NT2/D1 (cell line): ENCODE results near the gene FKRP.

Experiments used
- DNase-seq: peaks from one replicate; pipeline ENCODE4 v3.0.0-alpha.2; 2011; ENCODE audit warnings: low read depth, low spot score
- H3K27me3 ChIP-seq: 2 replicates; pipeline ENCODE4 v1.6.0; 2011; ENCODE audit warnings: mild to moderate bottlenecking; ENCODE audit not compliant: insufficient read length, insufficient read depth
- H3K36me3 ChIP-seq: 2 replicates; pipeline ENCODE4 v1.6.1; 2011; ENCODE audit warnings: mild to moderate bottlenecking, low read length, mixed read lengths; ENCODE audit not compliant: insufficient read depth, insufficient read length
- H3K4me1 ChIP-seq: 2 replicates; pipeline ENCODE4 v1.5.1; 2011; ENCODE audit not compliant: insufficient read depth, insufficient read length
- H3K4me3 ChIP-seq: 2 replicates; pipeline ENCODE4 v1.5.1; 2011; ENCODE audit warnings: low read depth; ENCODE audit not compliant: insufficient read length
- H3K9ac ChIP-seq: 2 replicates; pipeline ENCODE4 v1.6.0; 2011; ENCODE audit warnings: low read depth; ENCODE audit not compliant: insufficient read length
- H3K9me3 ChIP-seq: 2 replicates; pipeline ENCODE4 v1.5.1; 2011; ENCODE audit warnings: mild to moderate bottlenecking, low read length; ENCODE audit not compliant: insufficient read depth
- SUZ12 ChIP-seq: IDR thresholded peaks from 2 replicates; pipeline ENCODE4 v1.6.1; 2011; ENCODE audit not compliant: insufficient read length, insufficient read depth; ENCODE audit errors: extremely low read depth
- YY1 ChIP-seq: IDR thresholded peaks from 2 replicates; pipeline ENCODE4 v1.6.1; 2011; ENCODE audit not compliant: insufficient read length, insufficient read depth
- ZNF274 ChIP-seq: IDR thresholded peaks from 2 replicates; pipeline ENCODE4 v1.6.1; 2011; ENCODE audit warnings: mild to moderate bottlenecking, low read depth, low read length

Gene FKRP

DNA sequence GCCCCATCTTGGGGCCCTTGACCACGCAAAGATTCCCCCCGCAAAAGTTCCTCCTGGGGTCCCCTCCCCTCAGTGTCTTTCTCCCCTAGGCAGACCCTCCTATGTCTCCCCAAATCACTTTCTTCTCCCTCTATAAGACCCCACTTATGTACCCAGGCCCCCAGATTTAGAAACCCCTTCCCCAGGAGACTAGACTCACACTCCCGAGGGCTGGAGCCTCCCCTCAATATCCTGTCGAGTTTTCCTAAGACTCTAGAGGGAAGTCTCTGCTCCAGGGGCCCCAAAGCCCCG lies 41.1 kb downstream of the FKRP start:
- DNase-seq = no peak
- peaks cover 14% of the 10 kb centered on the region for H3K4me1 ChIP-seq
- peaks cover 38% of the 10 kb centered on the region for H3K36me3 ChIP-seq
- no peaks in the 10 kb centered on the region for H3K27me3 ChIP-seq
- TF ChIP-seq SUZ12 (no peak), YY1 (no peak), ZNF274 (no peak)
- peak overlapping the region; percentile 90 for H3K4me3 ChIP-seq
- H3K9ac ChIP-seq = peak overlapping the region; percentile 97
- H3K9me3 ChIP-seq = no peaks in the 10 kb centered on the region

- peak overlapping the region; percentile 90 for H3K4me3 ChIP-seq
- no peak for TF ChIP-seq ZNF274
- TF ChIP-seq SUZ12 = no peak
- no peak for TF ChIP-seq YY1
- H3K9me3 ChIP-seq = no peaks in the 10 kb centered on the region
- H3K9ac ChIP-seq = peak overlapping the region; percentile 97
- peaks cover 34% of the 10 kb centered on the region for H3K36me3 ChIP-seq
- H3K4me1 ChIP-seq = peaks cover 14% of the 10 kb centered on the region
- no peaks in the 10 kb centered on the region for H3K27me3 ChIP-seq
- no peak for DNase-seq
These were observed 41.7 kb downstream of the FKRP start for GRCh38 chr19:46787331-46788261.

- H3K36me3 ChIP-seq = peaks cover 26% of the 10 kb centered on the region
- peak; percentile 93 for DNase-seq
- no peaks in the 10 kb centered on the region for H3K27me3 ChIP-seq
- TF ChIP-seq YY1 (no peak), ZNF274 (no peak), SUZ12 (no peak)
- H3K4me3 ChIP-seq = peak within 1 kb of the TSS; percentile 90
- no peaks in the 10 kb centered on the region for H3K9me3 ChIP-seq
- H3K9ac ChIP-seq = peak within 1 kb of the TSS; percentile 97
- H3K4me1 ChIP-seq = peaks cover 14% of the 10 kb centered on the region
These were observed 42.6 kb downstream of the FKRP start, which contains the start of gene SLC1A5 for GRCh38 chr19:46788262-46788967. Gene SLC1A5, minus strand, starts transcription at chr19:46788594. Its CDS starts 629 bp downstream, at chr19:46787965.

DNA sequence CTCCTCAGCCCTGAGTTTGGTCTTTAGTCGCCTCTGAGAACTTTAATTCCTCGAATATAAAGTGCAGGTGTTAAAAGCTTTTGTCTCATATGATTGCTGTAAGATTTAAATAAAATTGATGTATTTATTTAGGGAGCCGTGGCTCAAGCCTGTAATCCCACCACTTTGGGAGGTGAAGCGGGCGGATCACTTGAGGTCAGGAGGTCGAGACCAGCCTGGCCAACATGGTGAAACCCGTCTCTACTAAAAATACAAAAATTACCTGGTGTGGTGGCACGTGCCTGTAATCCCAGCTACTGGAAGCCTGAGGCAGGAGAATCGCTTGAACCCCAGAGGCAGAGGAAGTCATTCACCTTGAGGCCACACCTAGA lies 43.1 kb downstream of the FKRP start:
- H3K27me3 ChIP-seq = no peaks in the 10 kb centered on the region
- TF ChIP-seq ZNF274 (no peak), SUZ12 (no peak), YY1 (no peak)
- H3K4me3 ChIP-seq = no peak overlapping the region

GRCh38 chr19:46789371-46789770 lies 43.5 kb downstream of the FKRP start:
- no peak for TF ChIP-seq YY1
- no peak for TF ChIP-seq SUZ12
- Histone ChIP-seq H3K4me3 (no peak overlapping the region), H3K9ac (no peak overlapping the region), H3K27me3 (no peaks in the 10 kb centered on the region), H3K4me1 (peaks cover 9% of the 10 kb centered on the region), H3K36me3 (peaks cover 18% of the 10 kb centered on the region), H3K9me3 (no peaks in the 10 kb centered on the region)
- no peak for DNase-seq

More for the DNA sequence above, 43.1 kb downstream of the FKRP start:
- Histone ChIP-seq H3K9me3 (no peaks in the 10 kb centered on the region), H3K9ac (no peak overlapping the region), H3K4me1 (peaks cover 12% of the 10 kb centered on the region), H3K36me3 (peaks cover 23% of the 10 kb centered on the region)
- no peak for DNase-seq

GRCh38 chr19:46791944-46792343 lies 46.1 kb downstream of the FKRP start:
- no peak overlapping the region for H3K4me3 ChIP-seq
- no peaks in the 10 kb centered on the region for H3K27me3 ChIP-seq
- H3K4me1 ChIP-seq = no peaks in the 10 kb centered on the region
- TF ChIP-seq ZNF274 = no peak
- no peak for TF ChIP-seq SUZ12
- TF ChIP-seq YY1 = no peak
- no peak overlapping the region for H3K9ac ChIP-seq
- no peaks in the 10 kb centered on the region for H3K9me3 ChIP-seq
- DNase-seq = no peak
- H3K36me3 ChIP-seq = no peaks in the 10 kb centered on the region

- TF ChIP-seq SUZ12 (no peak), YY1 (no peak), ZNF274 (no peak)
- Histone ChIP-seq H3K9ac (no peak overlapping the region), H3K4me3 (no peak overlapping the region), H3K4me1 (no peaks in the 10 kb centered on the region), H3K9me3 (no peaks in the 10 kb centered on the region), H3K36me3 (no peaks in the 10 kb centered on the region), H3K27me3 (no peaks in the 10 kb centered on the region)
- DNase-seq = no peak
These were observed 52.0 kb downstream of the FKRP start for GRCh38 chr19:46797881-46798280.
